ENCODE data around the gene CDHR3. TPM values are rescaled to one million over a fixed set of nuclear protein-coding genes. Genes with fewer than 3 reads are reported as not detected.

The CDHR3 gene
- total and polyA plus RNA-seq, 10 of the 15 experiments (the other 5 are each of a cell fraction or from before 2014, with no cell fraction given), result 0.06 to 0.11 TPM; not detected in 8

GRCh38 chr7:106010866-106011265 lies 47.8 kb downstream of the CDHR3 start:
- no peak overlapping the region for H3K4me2 ChIP-seq (ENCODE audit: control insufficient read depth, insufficient read depth)
- peaks cover 5% of the 10 kb centered on the region; the same call in 2 of the 3 replicates for H3K9me3 ChIP-seq (replicated peaks; ENCODE audit: control insufficient read depth, insufficient read depth, low read length)
- no peak for TF ChIP-seq E2F8 (IDR thresholded peaks at IDR 0.05; ENCODE audit: low read depth, partially characterized antibody)
- no peak for TF ChIP-seq EP300 (IDR thresholded peaks at IDR 0.05; ENCODE audit: borderline replicate concordance in 1 of 2, control insufficient read depth in 1 of 2, low read depth in 2 of 2, low read length in 2 of 2)
- TF ChIP-seq SPI1 (IDR thresholded peaks at IDR 0.05; ENCODE audit: borderline replicate concordance, insufficient read depth, low read depth, low read length), result no peak
- TF ChIP-seq ELK1 (IDR thresholded peaks at IDR 0.05; ENCODE audit: low read depth, low read length), result no peak
- TF ChIP-seq LARP7 (IDR thresholded peaks at IDR 0.05), result no peak
- no peak for TF ChIP-seq RFX5 (IDR thresholded peaks at IDR 0.05; ENCODE audit: low read depth, low read length)
- TF ChIP-seq POLR2A (IDR thresholded peaks at IDR 0.05; ENCODE audit: low read depth, low read length), result no peak
- no peak for TF ChIP-seq ZNF274 (IDR thresholded peaks at IDR 0.05; ENCODE audit: insufficient read depth, insufficient read length)
- no peak for TF ChIP-seq MTA2 (IDR thresholded peaks at IDR 0.05; ENCODE audit: low read depth)
- no peak for TF ChIP-seq E4F1 (IDR thresholded peaks at IDR 0.05; ENCODE audit: borderline replicate concordance, partially characterized antibody)
- TF ChIP-seq RELA (IDR thresholded peaks at IDR 0.05; ENCODE audit: borderline replicate concordance, partially characterized antibody), result no peak
- no peak for TF ChIP-seq STAT1 (conservative IDR thresholded peaks at IDR 0.05)
- no peak for TF ChIP-seq FOS (IDR thresholded peaks at IDR 0.05; ENCODE audit: borderline replicate concordance, extremely low read depth, insufficient read length)
- no peak for TF ChIP-seq TAF1 (IDR thresholded peaks at IDR 0.05; ENCODE audit: borderline replicate concordance, low read depth, low read length)
- TF ChIP-seq SMAD5 (IDR thresholded peaks at IDR 0.05; ENCODE audit: low read depth), result no peak
- H3K27ac ChIP-seq (ENCODE audit: control insufficient read depth, insufficient read depth), result no peak overlapping the region
- no peaks in the 10 kb centered on the region for H4K20me1 ChIP-seq (ENCODE audit: control insufficient read depth, insufficient read depth)
- RAD21 ChIA-PET (ENCODE audit: unreplicated experiment), result interaction anchor here (0.9 to 3.3 kb wide), 3 partner anchors 242 to 258 kb away, joined by 3 to 19 read pairs (median 3); no protein-coding TSS in a partner anchor
- BruUV-seq (replicated peaks), result no TSS peak
- no peak for ATAC-seq
- H3K27me3 ChIP-seq (replicated peaks in 1 of 2; ENCODE audit: control insufficient read depth in 2 of 2, insufficient read depth in 2 of 2, low read length in 1 of 2), result no peaks in the 10 kb centered on the region; a peak in 3 of 4 replicates
- POLR2A ChIA-PET, result no interaction called here
- no peaks in the 10 kb centered on the region for H3K4me1 ChIP-seq (ENCODE audit: control insufficient read depth, insufficient read depth, low read length)
- H3K79me2 ChIP-seq (ENCODE audit: control insufficient read depth, insufficient read depth, low read length), result no peaks in the 10 kb centered on the region
- in situ Hi-C loops (cut with MboI), result loop anchor here (10.0 kb wide), 1 partner anchor 246 kb away; no protein-coding TSS in a partner anchor
- SMC1A ChIA-PET (ENCODE audit: uncharacterized antibody, unreplicated experiment), result interaction anchor here (1.2 to 3.4 kb wide), 5 partner anchors 14 to 250 kb away, joined by 3 to 24 read pairs (median 4); no protein-coding TSS in a partner anchor
- H3K4me3 ChIP-seq, result no peak overlapping the region
- no peak overlapping the region for H2AFZ ChIP-seq (ENCODE audit: control insufficient read depth, low read depth, low read length)
- H3K9ac ChIP-seq (ENCODE audit: control insufficient read depth, insufficient read depth, low read length), result no peak overlapping the region
- CTCF ChIA-PET, result interaction anchor here (1.0 to 6.3 kb wide), 3 partner anchors 36 to 250 kb away, joined by 3 to 68 read pairs (median 3); no protein-coding TSS in a partner anchor
- DNase-seq (ENCODE audit: low read depth, low spot score), result no peak
- intact Hi-C loops (cut with micrococcal nuclease; ENCODE audit: unreplicated experiment), result no loop called here
- 42% methylated on average over 4 of the region's 4 CpGs for WGBS (ENCODE audit: insufficient coverage, insufficient replicate concordance, low lambda C conversion rate, missing lambda C conversion rate)
- no peaks in the 10 kb centered on the region for H3K36me3 ChIP-seq (ENCODE audit: control insufficient read depth in 2 of 2, insufficient read depth in 2 of 2, low read length in 1 of 2)
- no peak for FAIRE-seq

Data from GM12878 (cell line).